ENCODE measurements around the gene DEPDC7.
"Not testable (repeated sequence)": the region's sequence is repeated elsewhere in the genome, so short reads cannot be mapped to it uniquely, and the experiment has no call there.

The DEPDC7 gene

DNA sequence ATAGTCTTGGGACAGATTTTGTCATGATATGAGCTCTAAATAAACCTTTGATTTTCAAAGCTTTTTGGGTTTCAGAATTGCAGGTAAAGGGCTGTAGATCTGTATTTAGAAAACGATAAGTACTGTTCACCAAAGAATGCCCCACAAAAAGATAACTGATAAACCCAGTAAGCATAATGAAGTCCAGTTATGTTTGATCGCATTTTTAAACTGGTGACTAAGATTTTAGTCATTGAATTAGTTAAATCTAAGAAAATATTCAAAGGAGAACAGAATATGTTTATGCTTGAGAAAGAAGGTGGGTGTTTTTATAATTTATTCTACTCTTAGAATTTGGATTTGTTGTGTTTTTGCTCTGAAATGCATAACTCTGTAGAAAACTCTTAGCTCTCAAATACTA lies 11.6 kb downstream of the DEPDC7 start:
- no peak for DNase-seq

- DNase-seq: no peak
These were observed 12.3 kb downstream of the DEPDC7 start for GRCh38 chr11:33027846-33028536.

DNA sequence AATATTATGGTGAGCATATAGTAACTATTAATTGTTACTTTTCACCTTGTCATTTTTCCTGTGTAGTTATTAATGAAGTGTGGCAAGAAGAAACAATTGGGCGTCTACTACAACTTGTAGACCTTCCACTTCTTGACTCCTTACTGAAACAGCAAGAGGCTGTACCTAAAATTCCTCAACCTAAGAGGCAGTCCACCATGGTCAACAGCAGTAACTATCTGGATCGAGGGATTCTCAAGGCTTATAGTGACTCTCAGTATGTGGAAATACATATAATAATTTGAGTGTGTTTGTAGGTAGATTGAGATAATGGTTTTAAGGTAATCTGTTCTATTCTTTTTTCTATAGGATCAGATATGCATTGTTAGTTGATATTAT lies 12.8 kb downstream of the DEPDC7 start:
- no peak for DNase-seq

- DNase-seq: not testable (repeated sequence)
These were observed 13.5 kb downstream of the DEPDC7 start for GRCh38 chr11:33029218-33029617.

- DNase-seq: no peak
These were observed 17.8 kb downstream of the DEPDC7 start for GRCh38 chr11:33033493-33033892.

GRCh38 chr11:33035011-33035410 lies 19.3 kb downstream of the DEPDC7 start:
- DNase-seq: no peak

DNA sequence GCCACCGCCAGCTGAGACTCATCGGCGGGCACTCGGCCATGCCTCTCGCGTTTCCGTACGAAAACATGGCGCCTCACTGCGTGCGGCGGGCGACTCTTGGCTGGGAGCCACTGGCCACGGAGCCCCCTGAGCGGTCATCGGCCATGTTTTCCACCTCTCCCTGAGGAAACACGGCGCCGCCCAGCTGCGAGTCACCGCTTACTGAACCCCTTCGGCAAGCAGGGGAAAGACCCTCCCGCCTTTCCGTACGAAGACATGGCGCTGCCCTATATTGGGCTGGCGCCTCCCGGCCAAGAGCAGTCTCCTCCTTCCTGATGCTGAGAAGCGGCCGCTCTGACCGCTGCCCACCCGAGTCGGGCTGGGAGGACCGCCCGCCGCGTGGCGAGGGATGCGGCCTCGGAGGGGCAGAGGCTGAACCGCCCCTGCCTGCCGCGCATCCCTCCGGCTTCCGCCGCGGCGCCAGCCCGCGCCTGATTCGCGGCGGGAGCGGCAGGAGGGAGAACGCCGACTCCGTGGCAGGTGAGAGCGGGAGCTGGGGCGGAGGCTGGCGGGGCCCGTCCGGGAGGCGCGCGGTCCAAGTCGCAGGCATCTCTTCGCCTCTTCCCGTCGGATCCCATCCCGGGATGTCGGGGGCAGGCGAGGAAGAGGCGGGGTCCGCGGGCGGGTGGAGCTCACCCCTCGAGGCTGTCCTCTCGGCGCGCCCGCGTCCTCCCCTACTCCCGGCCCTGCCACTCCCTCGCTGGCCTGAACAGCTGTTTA lies 23.8 kb downstream of the DEPDC7 start, which contains the start of gene TCP11L1:
TCP11L1 (plus strand) TSS at position 299 of the 759 bp plus-strand sequence. CDS start 4,202 bp downstream, outside the sequence.
- peak; percentile 74 for DNase-seq

DNA sequence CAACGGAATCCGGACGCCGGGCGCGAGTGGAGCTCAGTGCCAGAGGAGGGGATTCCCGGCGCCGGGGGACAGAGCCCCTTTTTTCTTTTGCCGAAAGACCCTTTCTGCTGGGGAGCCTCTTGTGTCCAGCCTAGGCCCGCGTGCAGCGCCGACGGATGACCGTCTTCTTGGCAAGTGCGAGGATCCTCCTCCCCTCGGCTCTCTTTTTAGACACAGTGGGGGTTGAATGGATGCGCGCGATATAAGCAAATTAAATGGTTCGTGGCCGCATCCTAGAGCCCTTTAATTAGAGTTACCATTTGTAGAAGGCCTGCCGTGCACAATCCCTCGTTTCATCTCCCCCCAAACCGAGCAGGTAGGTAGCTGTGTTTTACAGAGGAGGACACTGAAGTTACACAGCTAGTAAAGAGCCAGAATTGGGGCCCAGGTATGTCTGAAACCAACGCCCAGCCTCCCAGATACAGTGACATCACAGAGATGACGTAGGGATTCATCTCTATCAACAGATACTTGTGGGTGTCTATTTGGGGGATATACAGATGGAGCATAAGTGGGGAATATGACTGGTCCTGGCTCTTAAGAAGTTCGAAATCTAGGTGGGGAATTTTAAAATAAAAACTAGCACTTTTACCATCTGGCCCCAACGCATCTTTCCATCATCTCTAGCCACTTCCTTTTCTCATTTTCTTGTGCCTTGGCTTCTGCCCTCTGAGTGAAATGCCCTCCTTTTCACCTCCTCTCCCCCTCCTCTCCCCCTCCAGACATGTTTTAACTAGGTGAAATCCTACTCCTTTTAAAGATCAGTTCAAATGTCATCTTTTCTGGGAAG lies 24.6 kb downstream of the DEPDC7 start:
- DNase-seq: peak; percentile 13

DNA sequence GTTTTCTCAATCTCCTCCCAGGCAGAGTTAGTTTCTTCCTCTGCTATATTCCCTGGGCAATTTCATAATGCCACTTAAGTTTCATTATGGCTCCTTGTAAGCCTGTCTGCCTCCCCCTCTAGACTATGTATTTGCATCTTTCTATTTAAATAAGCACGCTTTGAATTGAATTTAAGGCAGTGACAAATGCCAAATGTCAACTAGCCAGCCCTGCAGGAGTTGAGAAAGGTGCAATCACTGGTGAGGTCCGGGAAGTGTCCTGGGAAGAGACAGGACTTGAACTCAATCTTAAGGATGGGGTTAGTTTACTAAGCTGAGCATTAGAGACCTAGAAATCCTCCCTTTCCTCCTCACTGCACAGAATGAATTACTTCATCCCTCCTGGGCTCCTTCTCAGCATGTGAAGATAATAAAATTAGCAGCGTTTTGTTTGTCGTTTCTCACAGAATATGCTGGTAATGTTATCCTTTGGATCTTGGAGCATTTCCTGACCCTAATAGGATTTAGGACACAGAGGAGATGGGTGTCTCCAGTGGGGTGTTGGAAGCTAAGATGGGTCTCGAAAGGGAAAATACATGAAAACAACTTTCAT lies 25.3 kb downstream of the DEPDC7 start:
- DNase-seq: no peak

GRCh38 chr11:33043221-33043830 lies 27.6 kb downstream of the DEPDC7 start:
- no peak for DNase-seq

DNA sequence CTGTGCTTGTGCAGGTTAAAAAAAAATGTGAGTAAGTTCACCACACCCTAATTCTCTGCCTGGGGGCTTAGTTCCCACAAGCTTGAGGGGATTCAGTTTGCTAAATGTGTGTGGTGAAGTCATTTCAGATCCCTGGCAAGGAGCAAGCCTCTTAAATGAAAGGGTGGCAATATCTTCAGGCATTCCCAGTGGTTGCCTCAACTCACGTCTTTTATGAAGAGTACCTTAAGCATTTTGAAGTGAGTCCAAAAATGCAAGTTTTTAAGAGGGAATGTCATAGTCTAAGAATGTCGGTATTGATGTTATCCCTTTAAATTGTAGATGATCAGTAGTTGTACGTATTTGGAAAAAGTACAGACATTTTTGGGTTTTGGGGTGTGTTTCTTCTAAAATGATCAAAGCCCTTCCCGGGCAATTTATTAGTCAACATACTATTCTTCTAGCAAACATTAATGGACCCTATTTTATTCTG lies 28.6 kb downstream of the DEPDC7 start:
- DNase-seq: no peak

DNA sequence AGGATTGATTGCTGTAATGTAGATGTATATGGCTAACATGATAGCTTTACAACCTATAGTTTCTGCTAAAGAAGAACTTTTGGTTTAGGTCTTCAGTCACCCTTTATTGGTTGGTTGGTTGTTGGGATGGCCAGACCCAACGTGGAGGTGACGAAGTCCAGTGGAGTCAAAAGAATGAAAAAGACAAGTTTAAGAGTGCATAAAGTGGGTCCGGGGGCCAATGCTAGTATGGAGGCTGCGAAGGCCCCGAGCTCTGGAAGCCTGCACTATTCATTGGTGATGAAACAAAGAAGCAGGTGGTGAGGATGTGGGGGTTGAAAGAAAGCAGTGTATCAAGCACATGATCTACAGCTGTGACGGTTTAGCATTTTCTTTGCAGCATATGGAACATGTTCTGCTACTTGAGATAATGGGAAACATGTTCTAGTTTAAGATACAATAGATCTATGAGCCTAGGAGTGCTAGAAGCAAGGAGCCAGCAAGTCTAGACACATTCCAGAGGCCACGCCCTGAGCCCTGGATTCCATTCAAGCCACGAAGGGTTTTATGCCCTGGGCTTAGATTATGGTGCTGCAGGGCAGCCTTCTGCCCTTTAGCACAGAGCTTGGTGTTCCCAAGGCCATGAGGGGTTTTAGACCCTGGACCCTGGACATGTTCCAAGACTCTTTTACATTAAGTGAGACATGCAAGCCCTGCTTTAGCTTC lies 30.0 kb downstream of the DEPDC7 start:
- no peak for DNase-seq

GRCh38 chr11:33048701-33049100 lies 33.0 kb downstream of the DEPDC7 start:
- DNase-seq: not testable (repeated sequence)

DNA sequence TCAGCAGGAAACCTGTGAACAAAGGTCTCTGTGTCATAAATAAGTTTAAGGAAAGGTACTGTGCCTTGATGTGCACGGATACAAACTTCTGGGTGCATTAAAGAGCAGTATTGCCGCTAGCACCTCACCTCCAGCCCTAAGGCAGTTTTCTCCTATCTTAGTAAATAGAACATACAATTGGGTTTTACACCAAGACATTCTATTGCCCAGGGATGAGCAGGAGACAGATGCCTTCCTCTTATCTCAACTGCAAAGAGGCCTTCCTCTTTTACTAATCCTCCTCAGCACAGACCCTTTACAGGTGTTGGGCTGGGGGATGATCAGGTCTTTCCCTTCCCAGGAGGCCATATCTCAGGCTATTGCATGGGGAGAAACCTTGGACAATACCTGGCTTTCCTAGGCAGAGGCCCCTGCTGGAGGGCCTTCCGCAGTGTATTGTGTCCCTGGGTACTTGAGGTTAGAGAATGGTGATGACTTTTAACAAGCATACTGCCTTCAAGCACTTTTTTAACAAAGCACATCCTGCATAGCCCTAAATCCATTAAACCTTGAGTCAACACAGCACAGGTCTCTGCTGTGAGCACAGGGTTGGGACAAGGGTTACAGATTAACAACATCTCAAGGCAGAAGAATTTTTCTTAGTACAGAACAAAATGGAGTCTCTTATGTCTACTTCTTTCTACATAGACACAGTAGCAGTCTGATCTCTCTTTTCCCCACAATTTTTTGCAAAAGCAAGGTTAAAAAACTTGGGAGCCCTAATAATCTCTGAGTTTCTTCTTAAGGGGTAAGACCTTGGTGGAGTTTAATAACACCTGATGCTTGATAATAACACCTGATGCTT lies 34.1 kb downstream of the DEPDC7 start:
- not testable (repeated sequence) for DNase-seq

- DNase-seq: no peak
These were observed 36.6 kb downstream of the DEPDC7 start for GRCh38 chr11:33052231-33052630.

GRCh38 chr11:33055375-33055774 lies 39.7 kb downstream of the DEPDC7 start:
- DNase-seq: no peak

- no peak for DNase-seq
These were observed 41.6 kb downstream of the DEPDC7 start for GRCh38 chr11:33057284-33057683.

DNA sequence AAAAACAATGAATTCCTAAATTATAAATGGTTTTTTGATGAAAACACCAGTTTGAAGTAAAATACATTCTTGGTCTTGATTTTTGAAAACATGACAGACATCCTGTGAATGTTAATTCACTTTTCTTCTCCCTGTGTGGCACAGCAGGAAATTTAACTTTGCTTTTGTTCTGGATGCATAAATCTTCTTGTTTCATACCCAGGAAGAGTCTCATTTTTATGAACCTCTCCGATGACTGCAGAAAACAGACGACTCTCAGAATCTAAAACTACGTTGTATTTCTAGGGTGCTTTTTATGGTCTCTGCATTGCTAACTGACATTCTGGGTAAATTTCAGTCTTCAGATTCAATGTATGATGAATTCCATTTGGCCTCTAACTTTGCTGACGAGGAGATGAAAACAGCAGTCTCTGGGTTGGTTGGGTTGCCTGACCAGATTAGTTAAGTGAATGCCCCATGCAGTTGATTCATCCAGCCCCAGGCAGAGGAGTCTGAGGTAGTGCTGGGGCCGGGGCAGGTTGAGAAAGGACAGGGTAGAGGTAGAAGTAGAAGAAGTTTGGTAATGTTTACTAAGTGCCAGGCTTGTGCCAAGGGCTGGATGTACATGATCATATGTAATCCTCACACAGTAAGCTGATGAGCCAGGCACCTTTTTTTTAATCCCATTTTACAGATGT lies 43.8 kb downstream of the DEPDC7 start:
- DNase-seq: no peak

- DNase-seq: no peak
These were observed 44.6 kb downstream of the DEPDC7 start for GRCh38 chr11:33060271-33060670.

GRCh38 chr11:33062137-33062536 lies 46.5 kb downstream of the DEPDC7 start:
- DNase-seq: no peak

Measured in T-helper 9 cell (primary cell).